T-helper 2 cell (primary cell): ENCODE measurements around the gene EEF1AKMT4.
A peak's percentile ranks its signal among the peaks of the same experiment; 100 is the strongest.

Experiments used
- DNase-seq, 5 experiments: peaks; one replicate each; pipeline versions ENCODE4 v3.0.0 to v3.0.0-alpha.2; 2012 to 2022

EEF1AKMT4 gene

GRCh38 chr3:184236033-184236410 is 13.4 kb upstream of the EEF1AKMT4 start:
- no peak for DNase-seq

- DNase-seq, result no peak
These were observed 12.8 kb upstream of the EEF1AKMT4 start for GRCh38 chr3:184236636-184237035.

GRCh38 chr3:184237211-184237610 is 12.3 kb upstream of the EEF1AKMT4 start:
- DNase-seq, result no peak

GRCh38 chr3:184237807-184238206 is 11.7 kb upstream of the EEF1AKMT4 start:
- DNase-seq, result no peak

GRCh38 chr3:184238246-184238818 is 11.1 kb upstream of the EEF1AKMT4 start:
- DNase-seq, result no peak

GRCh38 chr3:184239221-184239620 is 10.3 kb upstream of the EEF1AKMT4 start:
- no peak for DNase-seq

- DNase-seq, result no peak
These were observed 9.8 kb upstream of the EEF1AKMT4 start for GRCh38 chr3:184239708-184240107.

- DNase-seq, result no peak
These were observed 8.9 kb upstream of the EEF1AKMT4 start for GRCh38 chr3:184240384-184241140.

- no peak for DNase-seq
These were observed 8.4 kb upstream of the EEF1AKMT4 start for GRCh38 chr3:184241141-184241446.

GRCh38 chr3:184241447-184242296 is 7.8 kb upstream of the EEF1AKMT4 start:
- DNase-seq, result no peak

- no peak for DNase-seq
These were observed 7.2 kb upstream of the EEF1AKMT4 start for GRCh38 chr3:184242297-184242685.

GRCh38 chr3:184248454-184249411 is 739 bp upstream of the EEF1AKMT4 start, which contains the start of gene ALG3:
TSS of gene ALG3 (minus strand) at chr3:184248962. CDS start at chr3:184248940, 22 bp downstream.
- DNase-seq, result peak; percentile 68 to 91 (median 81)

GRCh38 chr3:184250167-184250828 is 826 bp downstream of the EEF1AKMT4 start:
- peak; percentile 62 to 88 (median 79) for DNase-seq

GRCh38 chr3:184255291-184256039 is 6.0 kb downstream of the EEF1AKMT4 start:
- DNase-seq, result no peak

- no peak for DNase-seq
These were observed 7.8 kb downstream of the EEF1AKMT4 start for GRCh38 chr3:184257083-184257915.

GRCh38 chr3:184258926-184259325 is 9.5 kb downstream of the EEF1AKMT4 start:
- DNase-seq, result no peak

- DNase-seq, result no peak
These were observed 10.0 kb downstream of the EEF1AKMT4 start for GRCh38 chr3:184259396-184259877.

GRCh38 chr3:184259878-184260723 is 10.6 kb downstream of the EEF1AKMT4 start:
- DNase-seq, result peak in 3 of 5 experiments; percentile 17 to 50 (median 27)

GRCh38 chr3:184260724-184261269 is 11.3 kb downstream of the EEF1AKMT4 start:
- DNase-seq, result no peak
